ENCODE measurements around the gene C16orf54. TPM values are rescaled to one million over a fixed set of nuclear protein-coding genes. Genes with fewer than 3 reads are reported as not detected.
A peak's percentile ranks its signal among the peaks of the same experiment; 100 is the strongest.

Gene C16orf54
- total RNA-seq, 1 donor from 2014 or later = 2.1 TPM

DNA sequence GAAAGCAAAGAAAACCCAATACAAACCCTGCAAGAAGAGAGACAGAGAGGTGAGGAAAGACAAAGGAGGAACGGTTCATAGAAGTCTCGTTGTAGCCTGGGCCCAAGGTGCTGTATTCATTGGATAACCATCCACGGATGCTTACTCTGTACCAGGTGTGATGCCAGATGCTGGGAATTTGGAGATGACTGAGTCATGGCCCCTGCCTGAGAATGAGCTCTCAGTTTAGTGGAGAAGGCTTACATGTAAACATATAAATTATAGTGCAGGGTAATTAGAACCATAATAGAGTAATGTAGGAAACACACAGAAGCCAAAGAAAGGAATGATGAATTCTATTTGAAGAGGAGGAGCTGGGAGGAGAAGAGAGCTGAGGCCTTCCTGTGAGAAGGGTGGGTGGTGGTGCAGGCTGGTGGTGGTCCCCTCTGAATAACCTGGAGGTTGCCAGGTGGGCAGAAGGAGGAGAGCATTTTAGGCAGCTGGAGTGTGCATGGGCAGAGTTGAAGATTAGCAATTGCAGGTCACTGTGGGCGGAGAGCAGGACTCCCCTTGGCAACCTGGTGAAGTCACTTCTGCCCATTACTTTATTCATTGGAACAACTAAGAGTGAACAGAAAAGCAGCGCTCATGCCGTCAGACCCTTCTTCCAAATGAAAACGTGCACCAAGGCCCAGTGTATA, 24.6 kb upstream of the C16orf54 start:
- Mint-ChIP-seq H3K9me3 (no peaks in the 10 kb centered on the region), H3K4me1 (ENCODE audit: unreplicated experiment) (peaks cover 11% of the 10 kb centered on the region), H3K27me3 (no peaks in the 10 kb centered on the region), H3K4me3 (no peak overlapping the region), H3K36me3 (no peaks in the 10 kb centered on the region), H3K27ac (peak overlapping the region; percentile 46)
- no peak for DNase-seq (ENCODE audit: extremely low spot score, unreplicated experiment)
- TF ChIP-seq CTCF (conservative IDR thresholded peaks at IDR 0.05) = no peak

DNA sequence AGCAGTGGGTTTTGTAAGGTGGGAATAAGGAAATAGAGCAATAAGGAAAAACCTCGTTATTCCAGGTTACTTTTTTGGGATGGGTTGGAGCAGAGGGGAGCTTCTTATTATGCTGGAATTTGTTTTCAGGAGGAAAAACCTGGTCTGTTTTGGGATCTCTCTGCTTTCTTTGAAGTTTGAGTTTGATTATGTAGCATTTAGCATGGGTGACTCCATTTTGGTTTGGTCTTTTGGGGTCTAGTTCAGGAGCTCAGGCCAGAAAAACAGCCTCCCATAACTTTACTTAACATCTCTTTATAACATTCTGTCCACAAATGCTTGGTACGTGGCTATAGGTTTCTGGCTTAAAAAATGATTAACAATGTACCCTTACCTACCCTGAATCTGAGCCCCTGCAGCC, 23.7 kb upstream of the C16orf54 start:
- Mint-ChIP-seq H3K36me3 (no peaks in the 10 kb centered on the region), H3K27me3 (no peaks in the 10 kb centered on the region), H3K27ac (no peak overlapping the region), H3K9me3 (no peaks in the 10 kb centered on the region), H3K4me1 (ENCODE audit: unreplicated experiment) (peaks cover 11% of the 10 kb centered on the region), H3K4me3 (no peak overlapping the region)
- no peak for DNase-seq (ENCODE audit: extremely low spot score, unreplicated experiment)
- TF ChIP-seq CTCF (conservative IDR thresholded peaks at IDR 0.05) = no peak

DNA sequence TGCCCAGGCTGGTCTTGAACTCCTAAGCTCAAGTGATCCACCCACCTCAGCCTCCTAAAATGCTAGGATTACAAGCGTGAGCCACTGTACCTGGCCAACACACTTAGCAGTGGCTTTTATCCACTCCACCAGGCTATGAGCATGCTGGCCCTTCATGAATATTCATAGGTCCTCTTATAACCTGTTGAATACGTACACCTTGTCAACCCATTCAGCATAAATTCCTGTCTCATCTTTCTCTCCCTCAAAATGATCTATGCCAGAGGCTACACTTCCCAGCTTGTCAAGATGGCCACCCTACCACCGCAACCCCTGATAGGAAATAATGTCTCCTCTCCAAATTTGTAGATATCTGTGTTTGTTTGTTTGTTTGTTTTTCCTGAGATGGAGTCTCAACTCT, 21.3 kb upstream of the C16orf54 start:
- Mint-ChIP-seq H3K4me3 (no peak overlapping the region), H3K4me1 (ENCODE audit: unreplicated experiment) (peaks cover 6% of the 10 kb centered on the region), H3K27me3 (no peaks in the 10 kb centered on the region), H3K9me3 (no peaks in the 10 kb centered on the region), H3K27ac (no peak overlapping the region), H3K36me3 (no peaks in the 10 kb centered on the region)
- DNase-seq (ENCODE audit: extremely low spot score, unreplicated experiment) = no peak
- TF ChIP-seq CTCF (conservative IDR thresholded peaks at IDR 0.05) = no peak

DNA sequence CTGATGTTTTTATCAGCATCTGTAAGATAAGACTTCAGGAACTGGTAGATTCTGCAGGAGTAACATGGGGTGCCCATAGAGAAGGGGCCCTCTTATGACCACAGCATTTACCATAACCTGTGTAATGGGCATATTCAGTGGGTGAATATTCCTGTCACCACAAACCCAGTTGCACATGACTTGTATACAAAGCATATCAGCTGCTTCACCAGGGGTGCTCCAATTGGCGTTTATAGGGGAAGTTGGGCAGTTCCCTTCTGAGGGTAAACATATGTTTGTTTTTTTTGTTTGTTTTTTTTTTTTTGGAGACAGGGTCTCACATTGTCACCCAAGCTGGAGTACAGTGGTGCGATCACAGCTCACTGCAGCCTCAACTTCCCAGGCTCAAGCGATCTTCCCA, 20.8 kb upstream of the C16orf54 start:
- H3K4me3 Mint-ChIP-seq = no peak overlapping the region
- H3K9me3 Mint-ChIP-seq = no peaks in the 10 kb centered on the region
- H3K4me1 Mint-ChIP-seq (ENCODE audit: unreplicated experiment) = peaks cover 6% of the 10 kb centered on the region
- H3K27me3 Mint-ChIP-seq = no peaks in the 10 kb centered on the region
- no peak for TF ChIP-seq CTCF (conservative IDR thresholded peaks at IDR 0.05)
- no peak overlapping the region for H3K27ac Mint-ChIP-seq
- H3K36me3 Mint-ChIP-seq = no peaks in the 10 kb centered on the region
- DNase-seq (ENCODE audit: extremely low spot score, unreplicated experiment) = no peak

GRCh38 chr16:29765167-29766032, 19.6 kb upstream of the C16orf54 start:
- H3K4me3 Mint-ChIP-seq = no peak overlapping the region
- H3K27me3 Mint-ChIP-seq = no peaks in the 10 kb centered on the region
- TF ChIP-seq CTCF (conservative IDR thresholded peaks at IDR 0.05) = no peak
- no peaks in the 10 kb centered on the region for H3K36me3 Mint-ChIP-seq
- H3K4me1 Mint-ChIP-seq (ENCODE audit: unreplicated experiment) = peaks cover 9% of the 10 kb centered on the region
- DNase-seq (ENCODE audit: extremely low spot score, unreplicated experiment) = no peak
- no peaks in the 10 kb centered on the region for H3K9me3 Mint-ChIP-seq
- H3K27ac Mint-ChIP-seq = peak overlapping the region; percentile 78
